Neural progenitor cell (in vitro differentiated cells): ENCODE results near the gene FREM1. TPM values are rescaled to one million over a fixed set of nuclear protein-coding genes. Genes with fewer than 3 reads are reported as not detected.

ENCODE experiments used
- DNase-seq: peaks from one replicate; pipeline ENCODE4 v3.0.0-alpha.2; 2016; ENCODE audit warnings: low spot score
- H2AFZ ChIP-seq: fragments of 200-600 bp; sonication (generic); replicated peaks from 2 replicates; pipeline ENCODE4 v1.6.1; 2016; ENCODE audit warnings: antibody characterized with exemption
- H3F3A ChIP-seq: fragments of 200-600 bp; sonication (generic); 2 replicates; pipeline ENCODE4 v1.6.1; 2016; ENCODE audit warnings: antibody characterized with exemption, low read depth
- H3K27ac ChIP-seq: fragments of 200-600 bp; sonication (generic); 2 replicates; pipeline ENCODE4 v1.5.1; 2016; ENCODE audit warnings: mild to moderate bottlenecking
- H3K27me3 ChIP-seq: fragments of 200-600 bp; sonication (generic); 2 replicates; pipeline ENCODE4 v1.6.1; 2016; ENCODE audit warnings: mild to moderate bottlenecking, moderate library complexity
- H3K36me3 ChIP-seq: fragments of 200-600 bp; sonication (generic); 2 replicates; pipeline ENCODE4 v1.5.1; 2016
- H3K4me1 ChIP-seq: fragments of 200-600 bp; sonication (generic); 2 replicates; pipeline ENCODE4 v1.6.1; 2016; ENCODE audit warnings: mixed run types
- H3K4me2 ChIP-seq: fragments of 200-600 bp; sonication (generic); 2 replicates; pipeline ENCODE4 v1.6.1; 2016
- H3K4me3 ChIP-seq: fragments of 200-600 bp; sonication (generic); 2 replicates; pipeline ENCODE4 v1.5.1; 2016
- H3K79me2 ChIP-seq: fragments of 200-600 bp; sonication (generic); 2 replicates; pipeline ENCODE4 v1.6.1; 2016; ENCODE audit warnings: low read depth
- H3K9ac ChIP-seq: fragments of 200-600 bp; sonication (generic); 2 replicates; pipeline ENCODE4 v1.6.1; 2016
- H3K9me3 ChIP-seq: fragments of 200-600 bp; sonication (generic); 2 replicates; pipeline ENCODE4 v1.5.1; 2016; ENCODE audit warnings: low read depth
- H4K20me1 ChIP-seq: fragments of 200-600 bp; sonication (generic); 2 replicates; pipeline ENCODE4 v1.6.1; 2016; ENCODE audit warnings: low read depth
- H3K27ac Mint-ChIP-seq: 3 replicates; pipeline ENCODE4 v1.8.0; 2021; ENCODE audit warnings: mixed read lengths
- H3K27me3 Mint-ChIP-seq: 2 replicates; pipeline ENCODE4 v1.8.0; 2022; ENCODE audit warnings: low read depth, mild to moderate bottlenecking, inconsistent platforms, moderate library complexity, mixed read lengths; ENCODE audit not compliant: insufficient read depth
- H3K36me3 Mint-ChIP-seq: 3 replicates; pipeline ENCODE4 v1.8.0; 2021; ENCODE audit warnings: mixed read lengths
- H3K4me1 Mint-ChIP-seq: 3 replicates; pipeline ENCODE4 v1.8.0; 2021; ENCODE audit warnings: mixed read lengths
- H3K4me3 Mint-ChIP-seq: 3 replicates; pipeline ENCODE4 v1.8.0; 2021; ENCODE audit warnings: mild to moderate bottlenecking, moderate library complexity, mixed read lengths
- H3K9me3 Mint-ChIP-seq: 3 replicates; pipeline ENCODE4 v1.8.0; 2020; ENCODE audit warnings: mixed read lengths
- EZH2 ChIP-seq: fragments of 200-600 bp; sonication (generic); IDR thresholded peaks from 2 replicates; pipeline ENCODE4 v1.6.1; 2017; ENCODE audit warnings: antibody characterized with exemption, mild to moderate bottlenecking, moderate library complexity
- EZH2phosphoT487 ChIP-seq: fragments of 200-600 bp; sonication (generic); IDR thresholded peaks from 2 replicates; pipeline ENCODE4 v1.6.1; 2017; ENCODE audit warnings: antibody characterized with exemption
- total RNA-seq: library from RNA; depleted of rRNA; stranded (reverse); fragments of >200 nt; gene quantifications from 2 replicates; pipeline ENCODE4 v1.2.3, GENCODE V29; 2015; ENCODE audit warnings: low replicate concordance
- TF ChIP-seq, protein P1 (sequence below): fragments of 200-600 bp; sonication (generic); IDR thresholded peaks from 2 replicates; pipeline ENCODE4 v1.5.1; 2017; ENCODE audit warnings: antibody characterized with exemption, mild to moderate bottlenecking

FREM1 gene
- total RNA-seq, 1 donor from 2014 or later, result 1.2 TPM

DNA sequence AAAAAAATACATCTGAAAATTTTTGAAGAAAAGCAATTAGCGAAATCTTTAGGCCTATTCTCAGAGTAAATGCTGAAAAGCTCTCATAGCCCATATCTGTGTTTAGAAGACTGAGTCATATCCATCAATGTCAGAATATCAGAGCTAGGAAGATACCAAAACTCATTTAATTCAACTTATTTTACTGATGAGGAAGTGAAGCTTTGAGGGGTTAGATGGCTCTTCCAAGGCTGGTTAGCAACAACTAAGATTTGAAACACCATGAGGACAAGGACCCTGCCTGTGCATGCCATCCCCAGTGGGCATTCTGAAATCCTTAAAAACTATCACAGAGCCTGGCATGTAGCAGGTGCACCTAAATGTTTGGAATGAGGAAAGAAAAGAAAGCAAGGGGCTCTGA is 2.5 kb downstream of the FREM1 start:
- no peak overlapping the region for H3K27ac Mint-ChIP-seq
- H4K20me1 ChIP-seq, result peaks cover 12% of the 10 kb centered on the region
- peaks cover 4% of the 10 kb centered on the region for H3K9me3 Mint-ChIP-seq
- no peaks in the 10 kb centered on the region for H3K9me3 ChIP-seq
- H3K27me3 ChIP-seq, result peaks cover 34% of the 10 kb centered on the region
- peaks cover 24% of the 10 kb centered on the region for H3F3A ChIP-seq
- H3K4me2 ChIP-seq, result peak overlapping the region; percentile 31
- DNase-seq, result no peak
- H2AFZ ChIP-seq, result no peak overlapping the region
- H3K36me3 ChIP-seq, result no peaks in the 10 kb centered on the region
- H3K79me2 ChIP-seq, result no peaks in the 10 kb centered on the region
- H3K27ac ChIP-seq, result no peak overlapping the region
- no peak for TF ChIP-seq EZH2
- TF ChIP-seq EZH2phosphoT487, result no peak
- TF ChIP-seq, protein P1, sequence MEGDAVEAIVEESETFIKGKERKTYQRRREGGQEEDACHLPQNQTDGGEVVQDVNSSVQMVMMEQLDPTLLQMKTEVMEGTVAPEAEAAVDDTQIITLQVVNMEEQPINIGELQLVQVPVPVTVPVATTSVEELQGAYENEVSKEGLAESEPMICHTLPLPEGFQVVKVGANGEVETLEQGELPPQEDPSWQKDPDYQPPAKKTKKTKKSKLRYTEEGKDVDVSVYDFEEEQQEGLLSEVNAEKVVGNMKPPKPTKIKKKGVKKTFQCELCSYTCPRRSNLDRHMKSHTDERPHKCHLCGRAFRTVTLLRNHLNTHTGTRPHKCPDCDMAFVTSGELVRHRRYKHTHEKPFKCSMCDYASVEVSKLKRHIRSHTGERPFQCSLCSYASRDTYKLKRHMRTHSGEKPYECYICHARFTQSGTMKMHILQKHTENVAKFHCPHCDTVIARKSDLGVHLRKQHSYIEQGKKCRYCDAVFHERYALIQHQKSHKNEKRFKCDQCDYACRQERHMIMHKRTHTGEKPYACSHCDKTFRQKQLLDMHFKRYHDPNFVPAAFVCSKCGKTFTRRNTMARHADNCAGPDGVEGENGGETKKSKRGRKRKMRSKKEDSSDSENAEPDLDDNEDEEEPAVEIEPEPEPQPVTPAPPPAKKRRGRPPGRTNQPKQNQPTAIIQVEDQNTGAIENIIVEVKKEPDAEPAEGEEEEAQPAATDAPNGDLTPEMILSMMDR, result no peak
- H3K9ac ChIP-seq, result no peak overlapping the region
- H3K36me3 Mint-ChIP-seq, result peaks cover 4% of the 10 kb centered on the region
- H3K4me3 Mint-ChIP-seq, result peak overlapping the region; percentile 70
- H3K4me1 ChIP-seq, result peaks cover 40% of the 10 kb centered on the region
- peaks cover 3% of the 10 kb centered on the region for H3K27me3 Mint-ChIP-seq
- no peak overlapping the region for H3K4me3 ChIP-seq
- H3K4me1 Mint-ChIP-seq, result peaks cover 41% of the 10 kb centered on the region

DNA sequence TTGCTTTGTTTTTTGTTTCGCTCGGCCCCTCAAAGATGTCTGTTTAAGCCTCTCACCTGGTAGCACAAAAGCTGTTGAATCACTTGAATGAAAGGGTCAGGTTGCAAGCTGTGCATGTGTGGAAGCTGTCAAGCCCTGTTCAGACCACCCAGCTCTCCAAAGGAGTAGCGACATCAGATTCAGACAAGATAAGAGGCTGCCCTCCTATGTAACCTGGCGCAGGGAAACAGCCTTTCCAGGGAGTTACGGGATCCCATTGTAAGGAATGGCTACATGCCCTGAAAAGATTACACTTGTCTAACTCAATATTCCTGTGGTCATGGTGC is 2.9 kb downstream of the FREM1 start:
- H3K9ac ChIP-seq, result no peak overlapping the region
- H3K9me3 Mint-ChIP-seq, result peaks cover 4% of the 10 kb centered on the region
- H2AFZ ChIP-seq, result no peak overlapping the region
- TF ChIP-seq EZH2phosphoT487 (no peak), EZH2 (no peak)
- TF ChIP-seq, protein P1, result no peak
- H3K4me3 Mint-ChIP-seq, result peak overlapping the region; percentile 70
- H3K79me2 ChIP-seq, result no peaks in the 10 kb centered on the region
- H3K27ac Mint-ChIP-seq, result no peak overlapping the region
- peak overlapping the region; percentile 31 for H3K4me2 ChIP-seq
- peaks cover 12% of the 10 kb centered on the region for H4K20me1 ChIP-seq
- no peaks in the 10 kb centered on the region for H3K9me3 ChIP-seq
- H3K36me3 Mint-ChIP-seq, result peaks cover 4% of the 10 kb centered on the region
- no peak overlapping the region for H3K27ac ChIP-seq
- no peak overlapping the region for H3K4me3 ChIP-seq
- no peaks in the 10 kb centered on the region for H3K36me3 ChIP-seq
- peak; percentile 83 for DNase-seq
- H3K4me1 Mint-ChIP-seq, result peaks cover 44% of the 10 kb centered on the region
- H3K27me3 ChIP-seq, result peaks cover 34% of the 10 kb centered on the region
- peaks cover 24% of the 10 kb centered on the region for H3F3A ChIP-seq
- peaks cover 40% of the 10 kb centered on the region for H3K4me1 ChIP-seq
- H3K27me3 Mint-ChIP-seq, result peaks cover 3% of the 10 kb centered on the region

DNA sequence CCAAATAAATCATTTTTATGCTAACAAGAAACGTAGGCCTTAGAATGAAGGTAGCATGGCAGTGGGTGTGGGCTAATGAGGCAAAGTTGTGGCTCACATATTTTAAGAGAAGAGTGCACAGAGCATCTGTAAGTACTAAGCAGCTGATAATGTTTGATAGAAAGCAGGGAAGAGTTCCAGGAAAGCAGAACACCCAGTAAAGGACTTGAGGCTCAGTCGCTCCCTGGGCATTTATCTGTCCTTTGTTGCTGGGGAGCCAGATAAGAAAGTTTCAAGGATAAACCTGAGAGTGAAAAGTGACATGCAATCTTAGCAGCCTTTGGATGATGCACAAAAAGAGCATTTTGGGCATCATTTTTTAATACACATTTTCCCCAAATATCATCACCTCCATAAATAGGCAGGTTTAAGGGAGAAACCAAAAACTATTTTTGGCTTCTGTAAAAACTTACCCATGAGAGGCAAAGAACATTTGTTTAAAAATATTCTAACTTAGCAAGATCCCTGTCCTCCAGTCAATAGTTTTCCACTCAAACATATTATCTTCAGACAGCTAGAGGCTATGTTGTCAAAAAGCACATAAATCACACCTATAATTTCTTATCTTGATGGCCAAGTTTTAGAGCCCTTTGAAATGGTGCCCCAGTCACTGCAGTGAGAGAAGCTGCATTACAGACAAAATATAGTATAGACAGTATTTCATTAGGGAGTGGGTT is 3.4 kb downstream of the FREM1 start:
- DNase-seq, result no peak
- H3K4me3 Mint-ChIP-seq, result peak overlapping the region; percentile 70
- Histone ChIP-seq H3K4me3 (no peak overlapping the region), H3K36me3 (no peaks in the 10 kb centered on the region), H3K27ac (no peak overlapping the region), H3K79me2 (no peaks in the 10 kb centered on the region), H3K27me3 (peaks cover 30% of the 10 kb centered on the region), H3K4me1 (peaks cover 40% of the 10 kb centered on the region), H4K20me1 (peaks cover 12% of the 10 kb centered on the region), H3K9ac (no peak overlapping the region), H2AFZ (no peak overlapping the region), H3K4me2 (peak overlapping the region; percentile 31), H3F3A (peaks cover 24% of the 10 kb centered on the region), H3K9me3 (no peaks in the 10 kb centered on the region)
- no peak for TF ChIP-seq EZH2phosphoT487
- no peak for TF ChIP-seq EZH2
- TF ChIP-seq, protein P1, result no peak
- H3K36me3 Mint-ChIP-seq, result peaks cover 4% of the 10 kb centered on the region
- peaks cover 3% of the 10 kb centered on the region for H3K27me3 Mint-ChIP-seq
- H3K4me1 Mint-ChIP-seq, result peaks cover 50% of the 10 kb centered on the region
- H3K27ac Mint-ChIP-seq, result no peak overlapping the region
- peaks cover 4% of the 10 kb centered on the region for H3K9me3 Mint-ChIP-seq
